ENCODE results near the gene CENPV. TPM values are rescaled to one million over a fixed set of nuclear protein-coding genes. Genes with fewer than 3 reads are reported as not detected.
A peak's percentile ranks its signal among the peaks of the same experiment; 100 is the strongest.

The CENPV gene
- total and polyA plus RNA-seq, 2 of the 13 experiments (the other 11 are each of a cell fraction or from before 2014, with no cell fraction given): 193 to 292 TPM

- TF ChIP-seq ZBTB40 (IDR thresholded peaks at IDR 0.05): no peak
- no peak; the same call in 1 of the 2 replicates for TF ChIP-seq ZBTB40 (CRISPR knock-in tag; IDR thresholded peaks at IDR 0.05)
- TF ChIP-seq STAG1 (CRISPR knock-in tag; IDR thresholded peaks at IDR 0.05): no peak; the same call in 1 of the 2 replicates
- peak in 1 of 2 experiments; percentile 27; a peak in 1 of 4 replicates for TF ChIP-seq REST (IDR thresholded peaks at IDR 0.05; ENCODE audit: borderline replicate concordance in 1 of 2, low read depth in 1 of 2, low read length in 2 of 2)
- peak; percentile 23; the same call in 1 of the 2 replicates for TF ChIP-seq YEATS2 (CRISPR knock-in tag; IDR thresholded peaks at IDR 0.05; ENCODE audit: borderline replicate concordance)
- TF ChIP-seq PRDM10 (CRISPR knock-in tag; IDR thresholded peaks at IDR 0.05; ENCODE audit: low read depth): no peak
- TF ChIP-seq ZNF383 (CRISPR knock-in tag; IDR thresholded peaks at IDR 0.05; ENCODE audit: borderline replicate concordance): no peak
- TF ChIP-seq BCL6 (CRISPR knock-in tag; IDR thresholded peaks at IDR 0.05): peak; percentile 56
- TF ChIP-seq ZNF691 (CRISPR knock-in tag; IDR thresholded peaks at IDR 0.05; ENCODE audit: borderline replicate concordance, low read depth): peak; percentile 37; the same call in 1 of the 2 replicates
Measured at GRCh38 chr17:16313139-16314090, 39.9 kb downstream of the CENPV start (continued).

All from HepG2 (cell line).